ENCODE results near the gene SNHG17. TPM values are rescaled to one million over a fixed set of nuclear protein-coding genes. Genes with fewer than 3 reads are reported as not detected.

Gene SNHG17
- 10 to 100 TPM in 2 of 10 donors, 1 to 10 TPM in 8; 4.2 to 25.9 (median 6.3) TPM for total RNA-seq
- 10 to 100 TPM; 12.3 to 22.9 TPM for polyA plus RNA-seq
- long read RNA-seq, donor 1, partial matches to known transcripts = 0 of 3 reads
- long read RNA-seq, donor 1, other reads (novel, unspliced or antisense) = 3 of 3 reads
- long read RNA-seq, donor 2, partial matches to known transcripts = 1 of 3 reads
- long read RNA-seq, donor 2, other reads (novel, unspliced or antisense) = 1 of 3 reads
- long read RNA-seq, donor 3, partial matches to known transcripts = 0 of 7 reads
- long read RNA-seq, donor 3, other reads (novel, unspliced or antisense) = 7 of 7 reads

GRCh38 chr20:38434770-38435554 lies at the start of gene SNHG17:
Gene SNHG17 (minus strand): TSS chr20:38435328.
- DNase-seq (peak; percentile 88), ATAC-seq (peak; percentile 83 to 94 (median 90))
- peak within 1 kb of the TSS in 9 of 10 donors; percentile 44 to 90 (median 81) for H3K27ac ChIP-seq
- peaks cover 0 to 6% (median 0%) of the 10 kb centered on the region in 11 donors for H3K9me3 ChIP-seq
- peak; percentile 98 to 100 (median 99) for TF ChIP-seq CTCF (IDR thresholded peaks at IDR 0.05)
- H3K4me1 ChIP-seq = peaks cover 6 to 34% (median 18%) of the 10 kb centered on the region in 9 donors
- no peaks in the 10 kb centered on the region for H3K27me3 ChIP-seq
- H3K36me3 ChIP-seq = peaks cover 0 to 44% (median 30%) of the 10 kb centered on the region in 9 donors
- peak within 1 kb of the TSS; percentile 42 to 83 (median 75) for H3K4me3 ChIP-seq
- 1 to 2% methylated on average over 65 of the region's 65 CpGs for whole genome bisulfite sequencing, 2 donors
- intact Hi-C loops (cut with DNase I) = loop anchor here in 4 of 10 donors (1.0 to 2.0 kb wide), 2 partner anchors 11 to 38 kb away; partner anchors contain the start of gene RALGAPB (in 1 of the 4)

GRCh38 chr20:38479596-38479995 lies 44.5 kb upstream of the SNHG17 start:
- ATAC-seq = no peak
- 90 to 94% methylated on average over 2 of the region's 2 CpGs for WGBS, 2 donors
- no peaks in the 10 kb centered on the region for H3K27me3 ChIP-seq

GRCh38 chr20:38477747-38478146 lies 42.6 kb upstream of the SNHG17 start:
- intact Hi-C loops (cut with DNase I) = no loop called here
- Histone ChIP-seq H3K4me3 (no peak overlapping the region), H3K9me3 (no peaks in the 10 kb centered on the region), H3K4me1 (peaks cover 3 to 35% (median 21%) of the 10 kb centered on the region in 9 donors), H3K27me3 (no peaks in the 10 kb centered on the region), H3K27ac (no peak overlapping the region), H3K36me3 (peaks cover 0 to 13% (median 0%) of the 10 kb centered on the region in 9 donors)
- TF ChIP-seq CTCF (IDR thresholded peaks at IDR 0.05) = no peak
- ATAC-seq = no peak
- no peak for DNase-seq
- WGBS, 2 donors = 97 to 98% methylated on average over 8 of the region's 8 CpGs

More at GRCh38 chr20:38479596-38479995, 44.5 kb upstream of the SNHG17 start:
- Histone ChIP-seq H3K4me3 (no peak overlapping the region), H3K27ac (no peak overlapping the region), H3K4me1 (peaks cover 0 to 20% (median 7%) of the 10 kb centered on the region in 9 donors), H3K9me3 (no peaks in the 10 kb centered on the region), H3K36me3 (peaks cover 0 to 31% (median 0%) of the 10 kb centered on the region in 9 donors)
- no peak for TF ChIP-seq CTCF (IDR thresholded peaks at IDR 0.05)
- DNase-seq = no peak
- intact Hi-C loops (cut with DNase I) = no loop called here

- DNase-seq = peak in 1 of 2 donors; percentile 32
- H3K27ac ChIP-seq = peak overlapping the region in 9 of 10 donors; percentile 81 to 96 (median 92)
- intact Hi-C loops (cut with DNase I) = loop anchor here in 2 of 10 donors (2.0 kb wide), 2 partner anchors 27 to 39 kb away; partner anchors contain the start of gene SNHG17 (in 1 of the 2)
- H3K27me3 ChIP-seq = no peaks in the 10 kb centered on the region
- ATAC-seq = no peak
- peak overlapping the region; percentile 73 to 92 (median 86) for H3K4me3 ChIP-seq
- H3K9me3 ChIP-seq = no peaks in the 10 kb centered on the region
- WGBS, 2 donors = 11 to 12% methylated on average over 10 of the region's 10 CpGs
- peaks cover 3 to 40% (median 24%) of the 10 kb centered on the region in 9 donors for H3K4me1 ChIP-seq
- no peak for TF ChIP-seq CTCF (IDR thresholded peaks at IDR 0.05)
- no peaks in the 10 kb centered on the region for H3K36me3 ChIP-seq
Observed at GRCh38 chr20:38473367-38473795, 38.3 kb upstream of the SNHG17 start.
